Activated CD4-positive, alpha-beta T cell treated with anti-CD3 and anti-CD28 coated beads, Interleukin-2, Interleukin-6, amounts not matched to agents 100 ng/mL and 50 ng/mL, durations not matched to agents 16 hours and 8 hours (primary cell): ENCODE measurements around the gene PSKH1.
A peak's percentile ranks its signal among the peaks of the same experiment; 100 is the strongest.
"Not testable (repeated sequence)": the region's sequence is repeated elsewhere in the genome, so short reads cannot be mapped to it uniquely, and the experiment has no call there.

Experiments used
- DNase-seq: peaks from one replicate; pipeline ENCODE4 v3.0.0-alpha.2; 2020

PSKH1 gene

GRCh38 chr16:67892899-67893742 lies at the start of gene PSKH1:
PSKH1 (plus strand) TSS chr16:67893254; CDS start chr16:67908750, 15,496 bp downstream.
- peak; percentile 98 for DNase-seq

GRCh38 chr16:67843343-67843765 lies 49.7 kb upstream of the PSKH1 start:
- DNase-seq = no peak

DNA sequence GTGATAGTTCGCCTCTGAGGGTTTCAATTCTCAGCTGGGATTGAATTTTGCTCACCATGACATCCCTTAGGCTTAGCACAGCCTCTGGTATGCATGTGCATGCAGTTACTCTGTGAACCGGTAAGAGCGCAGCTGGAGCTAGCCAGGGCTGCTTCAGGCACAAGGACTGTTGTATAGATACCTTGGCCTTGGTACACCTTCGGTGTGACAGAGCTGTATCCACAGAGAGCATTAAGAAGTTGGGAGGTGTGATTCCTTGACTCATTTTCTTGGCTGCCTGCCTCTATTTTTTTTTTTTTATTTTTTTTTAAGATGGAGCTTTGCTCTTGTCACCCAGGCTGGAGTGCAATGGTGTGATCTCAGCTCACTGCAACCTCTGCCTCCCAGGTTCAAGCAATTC lies 48.6 kb upstream of the PSKH1 start:
- no peak for DNase-seq

- no peak for DNase-seq
Measured at GRCh38 chr16:67845291-67846062, 47.6 kb upstream of the PSKH1 start.

DNA sequence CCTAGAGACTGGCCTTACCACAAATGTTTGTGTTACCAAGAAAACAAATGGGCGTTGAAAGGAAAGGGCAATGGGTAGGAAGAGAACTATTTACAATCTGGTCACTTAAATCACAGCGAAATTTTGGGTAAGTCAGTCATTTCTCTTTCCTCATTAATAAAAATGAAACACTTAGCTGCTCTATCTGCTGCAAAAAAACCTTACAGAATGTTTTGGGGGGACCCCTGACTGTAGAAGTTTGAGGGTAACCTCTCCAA lies 47.1 kb upstream of the PSKH1 start:
- no peak for DNase-seq

DNA sequence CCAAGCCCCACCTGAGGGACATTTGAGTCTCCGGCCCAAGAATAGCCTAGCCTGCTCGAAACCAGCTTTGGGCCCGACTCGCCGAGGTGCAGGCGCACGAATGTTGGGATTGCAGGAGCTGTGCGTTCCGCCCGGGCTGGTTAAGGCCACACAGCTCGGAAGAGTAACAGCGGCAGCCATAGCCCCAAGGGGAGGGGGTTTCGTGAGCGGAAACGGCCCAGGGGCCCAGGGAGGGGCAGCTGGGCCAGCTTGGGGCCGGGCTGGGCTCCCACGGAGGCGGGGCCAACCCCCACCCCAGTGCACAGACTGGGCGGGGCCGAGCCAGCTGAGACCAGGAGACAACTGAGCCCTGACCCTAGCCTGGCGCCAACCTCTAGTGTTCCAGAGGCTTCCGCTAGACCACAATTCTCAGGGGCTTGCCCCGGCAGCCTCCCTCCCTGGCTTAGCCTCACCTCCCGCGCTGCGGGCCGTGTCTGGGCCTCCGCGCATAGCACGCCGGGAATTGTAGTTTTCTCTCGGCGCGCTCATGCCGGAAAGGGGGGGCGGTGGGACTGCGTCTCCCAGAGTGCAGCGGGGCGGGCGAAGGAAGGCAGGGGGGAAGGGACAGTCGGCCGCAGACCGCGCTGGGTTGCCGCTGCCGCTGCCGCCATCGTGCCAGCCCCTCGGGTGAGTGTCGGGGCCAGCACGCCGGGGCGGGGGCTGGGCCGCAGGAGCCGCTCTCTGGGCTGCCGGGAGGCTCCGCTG lies 46.6 kb upstream of the PSKH1 start, which contains the start of gene NUTF2:
Gene NUTF2 (plus strand): TSS at position 614 of the 744 bp plus-strand sequence. CDS start 18,198 bp downstream, outside the sequence.
- DNase-seq = peak; percentile 98

DNA sequence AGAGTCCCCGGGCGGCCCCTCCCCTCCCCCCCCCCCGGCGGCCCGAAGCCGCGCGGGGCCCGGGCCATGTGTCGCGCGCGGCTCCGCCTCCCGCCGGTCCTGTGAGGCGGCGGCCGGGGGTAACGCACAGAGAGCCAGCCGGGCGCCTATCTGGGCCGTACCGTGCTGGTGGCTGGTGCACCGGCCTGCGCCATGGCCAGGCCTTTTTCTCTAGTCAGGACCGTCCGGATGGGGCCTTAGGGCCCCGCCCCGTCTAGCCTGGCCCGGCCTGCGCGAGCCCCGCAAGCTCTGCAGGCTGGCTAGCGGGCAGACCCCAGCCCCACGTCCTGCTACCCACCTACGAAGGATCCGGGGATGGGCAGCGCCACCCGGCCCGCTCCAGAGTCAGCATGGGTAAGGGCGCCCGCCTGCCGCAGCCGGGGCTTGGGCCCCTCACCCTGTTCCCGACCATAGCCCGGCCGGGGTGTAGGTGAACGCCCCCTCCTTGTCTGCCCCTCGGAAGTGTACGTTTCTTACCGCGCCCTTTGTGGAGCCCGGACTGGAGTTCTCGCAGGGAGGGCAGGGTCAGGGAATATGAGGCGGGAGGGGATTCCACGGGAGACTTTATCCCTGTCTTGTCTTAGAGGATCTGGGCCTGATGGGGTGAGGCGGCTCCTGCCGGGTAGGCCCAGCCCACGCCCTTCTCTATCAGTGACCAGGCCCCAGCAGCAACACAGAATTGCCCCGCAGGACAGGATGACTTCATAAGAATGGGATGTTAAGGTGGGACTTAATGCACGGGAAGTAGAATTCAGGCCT lies 45.8 kb upstream of the PSKH1 start, which contains the start of gene CENPT:
Gene CENPT (minus strand): TSS at position 630 of the 798 bp plus-strand sequence. CDS start 13,834 bp downstream, outside the sequence.
- peak; percentile 24 for DNase-seq

DNA sequence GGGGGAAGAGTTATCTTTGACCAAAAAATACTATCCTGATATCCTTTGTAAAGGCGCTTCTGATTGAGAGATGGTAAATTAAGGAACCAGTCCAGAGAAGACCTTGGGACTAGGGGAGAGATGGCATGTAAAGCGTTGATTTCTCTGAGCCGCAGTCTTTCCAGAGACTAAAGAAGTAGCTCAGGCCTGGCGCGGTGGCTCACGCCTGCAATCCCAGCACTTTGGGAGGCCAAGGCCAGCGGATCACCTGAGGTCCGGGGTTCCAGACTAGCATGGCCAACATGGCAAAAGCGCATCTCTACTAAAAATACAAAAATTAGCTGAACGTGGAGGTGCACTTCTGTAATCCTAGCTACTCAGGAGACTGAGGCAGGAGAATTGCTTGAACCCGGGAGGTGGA lies 44.9 kb upstream of the PSKH1 start:
- no peak for DNase-seq

DNA sequence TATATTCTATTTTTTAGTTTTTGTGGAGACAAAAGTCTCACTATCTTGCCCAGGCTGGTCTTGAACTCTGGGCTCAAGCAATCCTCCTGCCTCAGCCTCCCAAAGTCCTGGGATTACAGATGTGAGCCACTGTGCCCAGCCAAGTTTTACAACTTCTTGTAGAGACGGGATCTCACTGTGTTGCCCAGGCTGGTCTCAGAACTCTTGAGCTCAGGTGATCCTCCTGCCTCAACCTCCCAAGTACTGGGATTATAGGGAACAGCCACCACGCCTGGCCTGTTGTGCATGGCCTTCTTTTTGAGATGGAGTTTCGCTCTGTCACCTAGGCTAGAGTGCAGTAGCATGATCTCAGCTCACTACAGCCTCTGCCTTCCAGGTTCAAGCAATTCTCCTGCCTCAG lies 39.4 kb upstream of the PSKH1 start:
- no peak for DNase-seq

- DNase-seq = no peak
Measured at GRCh38 chr16:67855789-67856188, 37.3 kb upstream of the PSKH1 start.

DNA sequence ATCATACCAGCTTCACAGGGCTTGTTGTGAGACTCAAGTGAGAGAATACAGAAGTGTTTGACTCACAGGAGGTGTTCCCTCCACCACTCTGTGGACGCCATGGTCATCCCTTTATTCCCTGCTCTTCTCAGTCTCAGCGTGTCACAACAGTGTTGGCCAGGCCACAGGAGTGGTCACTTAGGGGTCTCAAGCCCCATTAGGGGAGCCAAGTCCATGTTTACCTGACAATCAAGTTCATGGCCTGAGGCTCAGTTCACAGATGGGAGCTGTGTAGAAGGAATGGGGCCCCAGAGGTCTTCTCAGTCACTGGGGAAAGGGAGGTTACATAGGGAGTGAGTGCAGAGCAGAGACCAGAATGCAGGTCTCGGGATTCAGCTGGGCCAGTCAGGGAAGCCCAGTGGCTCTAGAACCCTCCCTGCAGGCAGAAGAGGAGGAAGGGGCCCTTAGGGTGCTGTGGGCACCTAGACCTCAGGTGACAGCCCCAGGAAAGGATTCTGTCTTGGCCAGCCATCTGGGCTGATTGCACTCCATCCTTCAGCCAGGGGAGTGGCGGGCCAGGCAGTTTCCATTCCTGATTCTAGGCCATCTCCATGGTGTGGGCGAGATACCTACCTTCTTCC lies 36.0 kb upstream of the PSKH1 start:
- DNase-seq = no peak

- peak; percentile 50 for DNase-seq
Measured at GRCh38 chr16:67857547-67858233, 35.4 kb upstream of the PSKH1 start.

- DNase-seq = no peak
Measured at GRCh38 chr16:67858500-67858899, 34.6 kb upstream of the PSKH1 start.

DNA sequence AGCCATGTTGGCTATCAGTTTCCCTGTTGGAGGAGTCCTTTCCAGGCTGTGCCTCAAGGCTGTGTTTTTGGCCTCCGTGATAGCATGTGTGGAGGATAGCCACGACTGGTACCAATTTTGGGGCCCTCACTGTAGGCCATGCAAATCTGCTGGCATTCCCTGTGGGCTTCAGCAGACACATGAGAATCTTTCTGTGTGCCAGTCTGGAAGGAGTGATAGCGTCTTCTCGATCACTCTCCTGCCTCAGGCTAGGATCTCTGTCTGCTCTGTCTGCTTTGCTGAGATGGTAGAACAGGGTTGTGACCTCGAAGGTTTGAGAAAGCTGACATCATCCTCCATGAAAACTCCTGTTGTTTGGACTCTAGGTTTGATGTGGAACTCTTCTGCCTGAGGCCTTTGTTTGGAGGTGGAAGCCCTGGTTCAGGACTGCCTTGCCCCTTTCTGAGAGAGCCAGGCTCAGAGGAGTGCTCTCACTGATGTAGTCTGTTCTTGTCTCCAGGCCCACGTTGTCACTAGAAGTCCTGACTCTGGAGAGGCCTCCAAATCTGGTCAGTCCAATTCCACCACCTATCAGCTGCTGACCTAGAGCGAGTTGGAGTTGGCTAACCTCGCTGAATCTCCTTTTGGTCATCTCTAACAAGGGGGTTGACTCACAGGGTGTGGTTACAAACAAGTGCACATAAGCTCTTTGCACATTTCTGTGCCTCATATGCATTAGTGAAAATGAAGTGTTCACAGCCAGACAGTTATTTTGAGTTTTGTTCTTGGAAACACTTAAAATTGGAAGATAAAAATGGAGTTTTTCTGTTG lies 32.3 kb upstream of the PSKH1 start:
- DNase-seq = no peak

DNA sequence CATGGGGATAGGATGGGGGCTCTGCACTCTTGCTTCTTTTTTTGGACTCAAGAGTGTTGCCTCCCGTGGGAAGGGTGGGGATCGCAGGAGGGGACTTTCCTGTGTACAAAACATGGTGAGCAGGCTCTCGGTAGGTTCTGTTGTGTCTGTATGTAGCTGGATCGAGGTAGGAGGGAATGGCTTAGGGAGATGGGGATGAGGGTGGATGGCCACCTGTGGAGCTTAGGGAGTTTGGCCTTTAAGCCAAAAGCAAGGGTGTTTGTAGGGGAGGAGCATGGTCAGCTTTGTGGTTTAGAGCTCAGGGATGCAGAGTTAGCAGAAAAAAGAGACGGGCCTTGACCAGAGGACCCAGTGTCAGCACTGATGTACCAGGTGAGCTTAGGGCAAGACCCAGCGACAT lies 31.2 kb upstream of the PSKH1 start:
- DNase-seq = no peak

GRCh38 chr16:67862623-67863583 lies 30.2 kb upstream of the PSKH1 start:
- no peak for DNase-seq

DNA sequence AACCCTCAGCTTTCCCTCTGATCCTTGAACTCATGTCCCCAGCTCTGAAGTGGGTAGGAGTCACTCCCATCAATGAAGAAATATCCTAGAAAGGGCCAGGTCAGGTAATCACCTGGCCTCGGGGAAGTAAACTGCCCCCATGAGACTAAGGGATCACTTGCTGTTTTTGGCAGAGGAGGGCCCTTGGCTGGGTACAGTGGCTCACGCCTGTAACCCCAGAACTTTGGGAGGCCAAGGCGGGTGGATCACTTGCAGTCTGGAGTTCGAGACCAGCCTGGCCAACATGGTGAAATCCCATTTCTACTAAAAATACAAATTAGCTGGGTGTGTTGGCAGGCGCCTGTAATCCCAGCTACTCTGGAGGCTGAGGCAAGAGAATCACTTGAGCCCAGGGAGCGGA lies 29.0 kb upstream of the PSKH1 start:
- not testable (repeated sequence) for DNase-seq

GRCh38 chr16:67864594-67864993 lies 28.5 kb upstream of the PSKH1 start:
- DNase-seq = no peak

GRCh38 chr16:67865318-67865717 lies 27.7 kb upstream of the PSKH1 start:
- DNase-seq = no peak
